Chondrocyte (in vitro differentiated cells): ENCODE data around the gene SLC35F3. TPM values are rescaled to one million over a fixed set of nuclear protein-coding genes. Genes with fewer than 3 reads are reported as not detected.

Experiments used
- DNase-seq: peaks from one replicate; pipeline ENCODE4 v3.0.0; 2021; ENCODE audit warnings: mixed read lengths, low spot score
- H3K27ac Mint-ChIP-seq: one replicate; pipeline ENCODE4 v1.8.0; 2021; ENCODE audit warnings: mild to moderate bottlenecking, moderate library complexity, mixed read lengths; ENCODE audit not compliant: unreplicated experiment
- H3K27me3 Mint-ChIP-seq: 2 replicates; pipeline ENCODE4 v1.8.0; 2021; ENCODE audit warnings: low read depth, mixed read lengths
- H3K36me3 Mint-ChIP-seq: 2 replicates; pipeline ENCODE4 v1.8.0; 2021; ENCODE audit warnings: low read depth, mixed read lengths
- H3K4me1 Mint-ChIP-seq: 2 replicates; pipeline ENCODE4 v1.8.0; 2021; ENCODE audit warnings: low read depth, mild to moderate bottlenecking, mixed read lengths
- H3K4me3 Mint-ChIP-seq: one replicate; pipeline ENCODE4 v1.8.0; 2021; ENCODE audit warnings: mild to moderate bottlenecking, moderate library complexity, mixed read lengths; ENCODE audit not compliant: unreplicated experiment
- H3K9me3 Mint-ChIP-seq: 2 replicates; pipeline ENCODE4 v1.8.0; 2021; ENCODE audit warnings: low read depth, mixed read lengths
- CTCF ChIP-seq: fragments of 200-600 bp; sonication (generic); IDR thresholded peaks from 2 replicates; pipeline ENCODE4 v1.5.0; 2021; ENCODE audit warnings: antibody characterized with exemption, mild to moderate bottlenecking, moderate library complexity
- total RNA-seq: library from RNA; stranded (reverse); gene quantifications from 3 replicates; pipeline ENCODE4 v1.2.1, GENCODE V29; 2021

The SLC35F3 gene
- total RNA-seq, 1 donor from 2014 or later: not detected

DNA sequence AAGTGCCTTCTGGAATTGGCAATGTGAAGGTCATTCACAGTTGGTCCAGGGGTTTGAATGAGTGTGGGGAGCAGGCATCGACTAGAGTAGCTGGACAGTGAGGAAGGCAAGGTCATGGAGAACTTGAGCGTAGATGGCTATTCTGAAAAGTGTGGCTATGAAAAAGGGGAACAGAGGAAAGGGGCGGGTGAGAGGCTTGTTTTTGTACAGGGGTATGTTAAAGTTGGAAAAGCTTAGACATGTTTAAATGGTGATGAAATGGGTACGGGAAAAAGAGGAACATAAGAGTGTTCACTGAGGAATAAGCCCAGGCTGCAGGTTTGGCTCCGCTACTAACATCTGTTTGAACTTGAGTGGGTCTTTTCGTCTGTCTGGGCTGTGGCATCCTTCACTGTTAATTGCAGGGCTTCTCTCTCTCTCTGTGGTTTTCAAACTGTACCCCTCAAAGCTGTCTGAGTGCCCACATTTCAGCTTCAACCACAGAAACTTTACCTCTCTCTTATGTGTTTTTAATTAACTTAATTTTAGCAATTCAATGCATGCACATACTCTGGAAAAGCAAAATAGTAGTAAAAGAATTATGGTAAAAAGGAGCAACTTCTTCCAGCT is 398.0 kb downstream of the SLC35F3 start:
- Mint-ChIP-seq H3K27ac (no peak overlapping the region), H3K4me1 (no peaks in the 10 kb centered on the region), H3K9me3 (no peaks in the 10 kb centered on the region), H3K36me3 (no peaks in the 10 kb centered on the region), H3K4me3 (no peak overlapping the region), H3K27me3 (peaks cover 9% of the 10 kb centered on the region)
- DNase-seq: no peak
- TF ChIP-seq CTCF: no peak

DNA sequence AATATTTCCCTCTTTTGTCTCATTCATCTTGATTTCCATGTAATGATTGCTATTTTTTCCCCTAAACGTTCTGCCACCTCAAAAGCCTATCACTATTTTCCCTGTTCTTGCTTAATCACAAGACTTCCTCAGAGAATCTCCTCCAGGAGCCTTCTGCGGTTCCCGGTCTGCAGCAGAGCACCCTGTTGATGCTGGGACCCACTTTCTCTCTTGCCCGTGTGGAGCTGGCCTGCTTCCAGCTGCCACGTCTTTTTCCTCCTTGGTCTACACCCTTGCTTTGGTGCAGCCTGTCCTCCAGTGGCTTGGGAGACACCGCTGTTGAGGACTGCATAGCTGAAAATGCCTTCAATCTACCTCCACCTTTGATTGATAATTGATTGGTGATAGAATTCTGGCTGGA is 398.8 kb downstream of the SLC35F3 start:
- Mint-ChIP-seq H3K27ac (no peak overlapping the region), H3K27me3 (peaks cover 2% of the 10 kb centered on the region), H3K4me1 (no peaks in the 10 kb centered on the region), H3K4me3 (no peak overlapping the region), H3K36me3 (no peaks in the 10 kb centered on the region), H3K9me3 (no peaks in the 10 kb centered on the region)
- TF ChIP-seq CTCF: no peak
- DNase-seq: no peak

DNA sequence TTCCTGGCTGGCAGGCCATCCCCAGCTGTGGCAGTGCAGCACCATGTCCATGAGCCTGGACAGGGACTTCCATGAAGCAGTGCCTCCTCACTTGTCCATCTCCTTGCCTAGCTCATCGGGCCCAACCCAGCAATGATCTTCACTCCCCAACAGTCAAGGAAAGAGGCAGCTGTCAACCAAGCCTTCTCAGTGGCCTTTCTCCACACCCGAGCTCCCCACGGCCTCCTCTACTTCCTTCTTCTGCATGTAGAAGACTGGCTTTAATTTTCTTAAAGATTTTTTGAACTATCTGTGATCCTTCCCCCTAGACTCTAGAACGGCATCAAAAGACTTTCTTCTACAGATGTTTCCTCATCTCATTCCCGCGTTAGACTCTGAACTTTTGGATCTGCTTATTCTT is 403.2 kb downstream of the SLC35F3 start:
- H3K27ac Mint-ChIP-seq: no peak overlapping the region
- no peak for TF ChIP-seq CTCF
- no peaks in the 10 kb centered on the region for H3K36me3 Mint-ChIP-seq
- H3K4me1 Mint-ChIP-seq: peaks cover 15% of the 10 kb centered on the region
- no peak overlapping the region for H3K4me3 Mint-ChIP-seq
- DNase-seq: no peak
- no peaks in the 10 kb centered on the region for H3K9me3 Mint-ChIP-seq
- H3K27me3 Mint-ChIP-seq: peaks cover 9% of the 10 kb centered on the region

DNA sequence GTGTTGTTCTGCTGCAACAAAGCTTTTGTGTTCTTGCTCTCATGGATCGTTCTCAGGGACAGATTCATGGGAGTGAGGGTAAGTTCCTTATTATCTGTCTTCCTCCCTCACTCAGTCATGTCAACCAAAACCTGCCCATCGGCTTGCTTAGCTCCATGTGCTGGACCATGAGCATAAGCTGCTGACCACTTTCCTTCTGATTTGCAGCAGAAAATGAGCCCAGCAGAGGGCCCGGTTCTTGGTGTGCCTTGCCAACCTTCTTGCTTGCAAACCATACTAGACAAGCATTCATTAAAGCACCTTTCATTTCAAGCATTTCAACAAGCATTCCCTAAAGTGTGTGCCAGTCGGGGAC is 404.7 kb downstream of the SLC35F3 start:
- H3K4me3 Mint-ChIP-seq: no peak overlapping the region
- H3K9me3 Mint-ChIP-seq: no peaks in the 10 kb centered on the region
- DNase-seq: no peak
- H3K4me1 Mint-ChIP-seq: peaks cover 15% of the 10 kb centered on the region
- no peak overlapping the region for H3K27ac Mint-ChIP-seq
- no peaks in the 10 kb centered on the region for H3K36me3 Mint-ChIP-seq
- no peak for TF ChIP-seq CTCF
- H3K27me3 Mint-ChIP-seq: peaks cover 9% of the 10 kb centered on the region

GRCh38 chr1:234309598-234310459 is 405.4 kb downstream of the SLC35F3 start:
- H3K27me3 Mint-ChIP-seq: peaks cover 8% of the 10 kb centered on the region
- TF ChIP-seq CTCF: peak; percentile 94
- H3K9me3 Mint-ChIP-seq: no peaks in the 10 kb centered on the region
- H3K4me1 Mint-ChIP-seq: peaks cover 16% of the 10 kb centered on the region
- H3K4me3 Mint-ChIP-seq: no peak overlapping the region
- no peaks in the 10 kb centered on the region for H3K36me3 Mint-ChIP-seq
- H3K27ac Mint-ChIP-seq: no peak overlapping the region
- DNase-seq: no peak
